Erythroblast (primary cell): ENCODE results near the gene ASRGL1.

Experiments
- GATA1 ChIP-seq: IDR thresholded peaks from 2 replicates; pipeline ENCODE4 v1.6.1; 2011; ENCODE audit warnings: low read depth, mild to moderate bottlenecking, control low read depth, low read length, moderate library complexity
- POLR2A ChIP-seq: IDR thresholded peaks from 2 replicates; pipeline ENCODE4 v1.6.1; 2011; ENCODE audit warnings: mild to moderate bottlenecking, low read length

DNA sequence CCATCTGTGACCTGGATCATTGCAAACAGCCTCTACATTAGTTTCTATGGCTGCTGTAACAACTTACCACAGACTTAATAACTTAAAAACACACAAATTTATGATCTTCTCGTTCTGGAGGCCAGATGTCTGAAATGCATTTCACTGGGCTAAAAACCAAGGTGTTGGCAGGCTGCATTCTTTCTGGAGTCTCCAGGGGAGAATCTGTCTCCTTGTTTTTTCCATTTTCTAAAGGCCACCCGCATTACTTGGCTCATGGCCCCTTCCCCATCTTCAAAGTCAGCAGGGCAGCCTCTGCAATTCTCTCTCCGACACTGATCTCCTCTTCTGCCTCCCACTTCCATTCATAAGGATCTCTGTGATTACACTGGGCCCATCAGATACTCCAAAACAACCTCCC is 93.2 kb downstream of the ASRGL1 start:
- no peak for TF ChIP-seq POLR2A
- TF ChIP-seq GATA1: no peak
